Stimulated activated CD8-positive, alpha-beta memory T cell treated with anti-CD3 and anti-CD28 coated beads, Interleukin-15, amount 100 ng/mL, for 1 hour (primary cell): ENCODE data around the gene WWC2.

Experiments used
- DNase-seq: peaks from one replicate; pipeline ENCODE4 v3.0.0-alpha.2; 2020; ENCODE audit warnings: low read depth

Gene WWC2

GRCh38 chr4:183202523-183202922 lies 103.5 kb downstream of the WWC2 start:
- DNase-seq: no peak

- no peak for DNase-seq
Measured at GRCh38 chr4:183204793-183205192, 105.7 kb downstream of the WWC2 start.

GRCh38 chr4:183205193-183205592 lies 106.1 kb downstream of the WWC2 start:
- DNase-seq: no peak

- no peak for DNase-seq
Measured at GRCh38 chr4:183205709-183206108, 106.7 kb downstream of the WWC2 start.

GRCh38 chr4:183211533-183211932 lies 112.5 kb downstream of the WWC2 start:
- no peak for DNase-seq

GRCh38 chr4:183213996-183214395 lies 114.9 kb downstream of the WWC2 start:
- no peak for DNase-seq

GRCh38 chr4:183214912-183215488 lies 115.9 kb downstream of the WWC2 start:
- DNase-seq: no peak

- DNase-seq: no peak
Measured at GRCh38 chr4:183220236-183220635, 121.2 kb downstream of the WWC2 start.

- no peak for DNase-seq
Measured at GRCh38 chr4:183223053-183223452, 124.0 kb downstream of the WWC2 start.

GRCh38 chr4:183229397-183229796 lies 130.3 kb downstream of the WWC2 start:
- DNase-seq: no peak

- DNase-seq: no peak
Measured at GRCh38 chr4:183240581-183241321, 141.7 kb downstream of the WWC2 start.

- DNase-seq: no peak
Measured at GRCh38 chr4:183241322-183241640, 142.2 kb downstream of the WWC2 start.

- DNase-seq: no peak
Measured at GRCh38 chr4:183241721-183242151, 142.7 kb downstream of the WWC2 start.

- DNase-seq: no peak
Measured at GRCh38 chr4:183242291-183242690, 143.2 kb downstream of the WWC2 start.

- no peak for DNase-seq
Measured at GRCh38 chr4:183244019-183244418, 145.0 kb downstream of the WWC2 start.

GRCh38 chr4:183244506-183244905 lies 145.4 kb downstream of the WWC2 start:
- no peak for DNase-seq

GRCh38 chr4:183248201-183248600 lies 149.1 kb downstream of the WWC2 start:
- no peak for DNase-seq

GRCh38 chr4:183249854-183250253 lies 150.8 kb downstream of the WWC2 start:
- DNase-seq: no peak

- DNase-seq: no peak
Measured at GRCh38 chr4:183250831-183251230, 151.8 kb downstream of the WWC2 start.

- no peak for DNase-seq
Measured at GRCh38 chr4:183252959-183253358, 153.9 kb downstream of the WWC2 start.

GRCh38 chr4:183253451-183253850 lies 154.4 kb downstream of the WWC2 start:
- DNase-seq: no peak

- DNase-seq: no peak
Measured at GRCh38 chr4:183254162-183254561, 155.1 kb downstream of the WWC2 start.

GRCh38 chr4:183255487-183255886 lies 156.4 kb downstream of the WWC2 start:
- DNase-seq: no peak

- no peak for DNase-seq
Measured at GRCh38 chr4:183256343-183256742, 157.3 kb downstream of the WWC2 start.
